Measurements from ENCODE around the gene TTC28.

GRCh38 chr22:28171712-28172111, 507.9 kb downstream of the TTC28 start:
- TF ChIP-seq CTCF (conservative IDR thresholded peaks at IDR 0.05 in 1 of 2, IDR thresholded peaks at IDR 0.05 in 1 of 2; ENCODE audit: low read depth in 1 of 2, low read length in 2 of 2) (no peak), EZH2 (IDR thresholded peaks at IDR 0.05; ENCODE audit: low read length, missing control alignments) (no peak)
